ENCODE data around the gene P2RX4. TPM values are rescaled to one million over a fixed set of nuclear protein-coding genes. Genes with fewer than 3 reads are reported as not detected.
"Not testable (repeated sequence)": the region's sequence is repeated elsewhere in the genome, so short reads cannot be mapped to it uniquely, and the experiment has no call there.

P2RX4 gene
- total RNA-seq, 1 experiment from 2014 or later = 21.0 TPM

GRCh38 chr12:121253638-121254335 lies 43.9 kb downstream of the P2RX4 start:
- Histone ChIP-seq H3K9me3 (ENCODE audit: insufficient read depth, low read depth) (no peaks in the 10 kb centered on the region), H4K20me1 (ENCODE audit: insufficient read depth) (no peaks in the 10 kb centered on the region), H3K4me2 (no peak overlapping the region), H3K79me2 (ENCODE audit: low read depth) (no peaks in the 10 kb centered on the region), H3K9me2 (ENCODE audit: insufficient read depth) (no peaks in the 10 kb centered on the region), H3F3A (ENCODE audit: insufficient read depth, low read depth) (no peaks in the 10 kb centered on the region), H3K4me1 (replicated peaks; ENCODE audit: insufficient read depth) (no peaks in the 10 kb centered on the region), H3K4me3 (no peak overlapping the region), H3K36me3 (ENCODE audit: low read depth) (0 out of 2 replicates have a peak, but pooled peaks cover 3% of the 10 kb centered on the region), H3K27ac (no peak overlapping the region), H3K27me3 (ENCODE audit: insufficient read depth, low read depth) (no peaks in the 10 kb centered on the region), H2AFZ (no peak overlapping the region)
- TF ChIP-seq CTCF (conservative IDR thresholded peaks at IDR 0.05) (no peak), EZH2 (IDR thresholded peaks at IDR 0.05; ENCODE audit: low read depth) (no peak)
- ChIA-PET CTCF (no interaction called here), POLR2A (ENCODE audit: unreplicated experiment) (no interaction called here)
- BruUV-seq (replicated peaks) = no TSS peak
- no peak for DNase-seq
- intact Hi-C loops (cut with micrococcal nuclease; ENCODE audit: unreplicated experiment) = no loop called here

DNA sequence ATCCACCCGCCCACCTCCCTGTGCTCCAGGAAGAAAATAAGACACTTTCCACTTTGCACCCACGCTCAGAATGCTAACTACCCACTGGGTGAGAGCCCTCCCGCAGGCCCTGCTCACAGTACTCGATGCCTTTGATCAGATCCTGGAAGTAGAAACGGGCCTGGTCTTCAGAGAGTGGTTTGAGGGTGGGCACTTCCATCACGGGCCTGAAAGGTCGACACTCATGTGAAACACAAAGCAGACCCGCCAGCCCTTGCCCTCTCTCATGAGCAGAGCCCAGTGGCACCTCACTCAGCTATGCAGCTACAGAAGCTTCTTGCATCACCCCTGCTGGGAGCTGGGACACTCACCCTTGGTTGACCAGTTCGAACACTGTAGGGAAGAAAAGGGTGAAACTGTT lies 45.5 kb downstream of the P2RX4 start:
- Histone ChIP-seq H3K4me3 (no peak overlapping the region), H4K20me1 (ENCODE audit: insufficient read depth) (no peaks in the 10 kb centered on the region), H2AFZ (no peak overlapping the region), H3K9me3 (ENCODE audit: insufficient read depth, low read depth) (no peaks in the 10 kb centered on the region), H3K4me1 (replicated peaks; ENCODE audit: insufficient read depth) (no peaks in the 10 kb centered on the region), H3F3A (ENCODE audit: insufficient read depth, low read depth) (no peaks in the 10 kb centered on the region), H3K27me3 (ENCODE audit: insufficient read depth, low read depth) (no peaks in the 10 kb centered on the region), H3K36me3 (ENCODE audit: low read depth) (0 out of 2 replicates have a peak, but pooled peaks cover 3% of the 10 kb centered on the region), H3K27ac (no peak overlapping the region), H3K4me2 (no peak overlapping the region), H3K79me2 (ENCODE audit: low read depth) (no peaks in the 10 kb centered on the region), H3K9me2 (ENCODE audit: insufficient read depth) (no peaks in the 10 kb centered on the region)
- no TSS peak for BruUV-seq (replicated peaks)
- DNase-seq = no peak
- CTCF ChIA-PET = no interaction called here
- intact Hi-C loops (cut with micrococcal nuclease; ENCODE audit: unreplicated experiment) = no loop called here
- POLR2A ChIA-PET (ENCODE audit: unreplicated experiment) = no interaction called here
- TF ChIP-seq EZH2 (IDR thresholded peaks at IDR 0.05; ENCODE audit: low read depth) = no peak

DNA sequence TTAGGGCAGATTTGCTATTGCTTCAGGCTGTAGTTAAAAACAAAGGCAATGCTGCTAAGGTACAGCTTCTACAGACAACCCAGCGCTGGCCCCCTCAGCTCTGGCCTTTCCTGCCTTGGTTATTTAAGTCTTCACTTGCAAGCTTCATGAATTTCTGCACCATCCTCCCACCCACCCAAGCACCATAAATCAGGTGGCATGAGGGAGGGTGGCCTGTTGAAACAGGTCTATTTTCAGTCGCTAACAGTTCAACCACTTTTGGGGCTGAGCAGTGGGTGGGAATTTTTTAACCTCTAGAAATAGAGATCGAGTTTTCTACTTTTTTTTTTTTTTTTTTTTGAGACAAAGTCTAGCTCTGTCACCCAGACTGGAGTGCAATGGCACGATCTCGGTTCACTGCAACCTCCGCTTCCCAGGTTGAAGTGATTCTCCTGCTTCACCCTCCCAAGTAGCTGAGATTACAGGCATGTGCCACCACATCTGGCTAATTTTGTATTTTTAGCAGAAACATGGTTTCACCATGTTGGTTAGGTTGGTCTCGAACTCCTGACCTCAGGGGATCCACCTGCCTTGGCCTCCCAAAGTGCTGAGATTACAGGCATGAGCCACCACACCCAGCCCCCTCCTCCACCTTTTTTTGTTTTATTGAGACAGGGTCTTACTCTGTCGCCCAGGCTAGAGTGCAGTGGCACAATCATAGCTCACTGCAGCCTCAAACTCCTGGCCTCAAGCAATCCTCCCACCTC lies 47.9 kb downstream of the P2RX4 start:
- DNase-seq; H3K27me3 ChIP-seq (ENCODE audit: insufficient read depth, low read depth); H3K79me2 ChIP-seq (ENCODE audit: low read depth); intact Hi-C loops (cut with micrococcal nuclease; ENCODE audit: unreplicated experiment); POLR2A ChIA-PET (ENCODE audit: unreplicated experiment); H3K36me3 ChIP-seq (ENCODE audit: low read depth); H4K20me1 ChIP-seq (ENCODE audit: insufficient read depth); H2AFZ ChIP-seq; H3F3A ChIP-seq (ENCODE audit: insufficient read depth, low read depth); H3K4me1 ChIP-seq (replicated peaks; ENCODE audit: insufficient read depth); H3K9me3 ChIP-seq (ENCODE audit: insufficient read depth, low read depth); H3K27ac ChIP-seq; BruUV-seq (replicated peaks); H3K4me2 ChIP-seq; H3K4me3 ChIP-seq; H3K9me2 ChIP-seq (ENCODE audit: insufficient read depth): not testable (repeated sequence)
- CTCF ChIA-PET = interaction anchor here (0.5 to 0.7 kb wide), 2 partner anchors 19 to 35 kb away, joined by 5 to 7 read pairs; no protein-coding TSS in a partner anchor

GRCh38 chr12:121259074-121259473 lies 49.1 kb downstream of the P2RX4 start:
- Histone ChIP-seq H3F3A (ENCODE audit: insufficient read depth, low read depth) (no peaks in the 10 kb centered on the region), H4K20me1 (ENCODE audit: insufficient read depth) (no peaks in the 10 kb centered on the region), H3K4me3 (no peak overlapping the region), H3K79me2 (ENCODE audit: low read depth) (no peaks in the 10 kb centered on the region), H3K27ac (no peak overlapping the region), H3K9me2 (ENCODE audit: insufficient read depth) (no peaks in the 10 kb centered on the region), H3K36me3 (ENCODE audit: low read depth) (0 out of 2 replicates have a peak, but pooled peaks cover 3% of the 10 kb centered on the region), H3K4me2 (no peak overlapping the region), H3K27me3 (ENCODE audit: insufficient read depth, low read depth) (no peaks in the 10 kb centered on the region), H2AFZ (no peak overlapping the region), H3K9me3 (ENCODE audit: insufficient read depth, low read depth) (no peaks in the 10 kb centered on the region), H3K4me1 (replicated peaks; ENCODE audit: insufficient read depth) (no peaks in the 10 kb centered on the region)
- intact Hi-C loops (cut with micrococcal nuclease; ENCODE audit: unreplicated experiment) = no loop called here
- ChIA-PET POLR2A (ENCODE audit: unreplicated experiment) (no interaction called here), CTCF (no interaction called here)
- BruUV-seq (replicated peaks) = no TSS peak
- no peak for TF ChIP-seq CTCF (conservative IDR thresholded peaks at IDR 0.05)
- no peak for TF ChIP-seq EZH2 (IDR thresholded peaks at IDR 0.05; ENCODE audit: low read depth)
- DNase-seq = no peak

Data from PC-9 (cell line).